Muscle of leg (tissue), 11 donors: ENCODE data around the gene SULF2. TPM values are rescaled to one million over a fixed set of nuclear protein-coding genes. Genes with fewer than 3 reads are reported as not detected.

ENCODE experiments used
- DNase-seq: peaks from one replicate; pipeline ENCODE4 v3.0.0; 2013
- H3K27ac ChIP-seq: one replicate; pipeline ENCODE4 v1.5.1; 2013; ENCODE audit warnings: mild to moderate bottlenecking, low read length, control low read depth
- H3K27me3 ChIP-seq: one replicate; pipeline ENCODE4 v1.6.1; 2013; ENCODE audit warnings: low read length; ENCODE audit not compliant: control insufficient read depth, insufficient read depth
- H3K36me3 ChIP-seq: one replicate; pipeline ENCODE4 v1.6.1; 2013; ENCODE audit warnings: low read length; ENCODE audit not compliant: control insufficient read depth, insufficient read depth
- H3K4me1 ChIP-seq: one replicate; pipeline ENCODE4 v1.6.1; 2013; ENCODE audit warnings: low read length; ENCODE audit not compliant: control insufficient read depth, insufficient read depth
- H3K4me3 ChIP-seq: one replicate; pipeline ENCODE4 v1.5.1; 2013; ENCODE audit warnings: low read length, control low read depth
- H3K9me3 ChIP-seq: replicated peaks from 2 replicates; pipeline ENCODE4 v1.6.1; 2013; ENCODE audit warnings: low read depth, low read length; ENCODE audit not compliant: control insufficient read depth
- WGBS: methylation state at CpG from one replicate; pipeline ENCODE4 v1.1.5; 2013; ENCODE audit warnings: missing lambda C conversion rate; ENCODE audit not compliant: insufficient coverage; 5-methylcytosine and 5-hydroxymethylcytosine counted together
- polyA plus RNA-seq, 8 donors: library from polyadenylated mRNA; unstranded; fragments of 120-200 nt; gene quantifications; one replicate each; pipeline versions ENCODE4 v1.2.1 to v1.2.3, GENCODE V29; 2013; ENCODE audit warnings: inconsistent platforms in 1 of 8, low replicate concordance in 1 of 8; ENCODE audit not compliant: insufficient read length in 8 of 8, insufficient read depth in 1 of 8
- total RNA-seq: library from RNA; stranded (reverse); fragments of 120-200 nt; gene quantifications from one replicate; pipeline ENCODE4 v1.2.4, GENCODE V29; 2013

The SULF2 gene
- total and polyA plus RNA-seq, 9 donors: 31.6 to 121 (median 56.4) TPM

GRCh38 chr20:47727170-47727880 is 58.0 kb downstream of the SULF2 start:
- peak overlapping the region; percentile 29 for H3K27ac ChIP-seq
- no peak overlapping the region for H3K4me3 ChIP-seq
- H3K27me3 ChIP-seq: peaks cover 2% of the 10 kb centered on the region
- H3K36me3 ChIP-seq: peaks cover 3% of the 10 kb centered on the region
- peak; percentile 65 for DNase-seq
- H3K4me1 ChIP-seq: peaks cover 26% of the 10 kb centered on the region
- no peaks in the 10 kb centered on the region for H3K9me3 ChIP-seq
- 72% methylated on average over 14 of the region's 18 CpGs for WGBS

- Histone ChIP-seq H3K4me3 (no peak overlapping the region), H3K27ac (no peak overlapping the region), H3K9me3 (no peaks in the 10 kb centered on the region), H3K36me3 (no peaks in the 10 kb centered on the region), H3K4me1 (peaks cover 26% of the 10 kb centered on the region), H3K27me3 (peaks cover 2% of the 10 kb centered on the region)
- no peak for DNase-seq
- 76% methylated on average over 7 of the region's 7 CpGs for WGBS
These were observed 58.6 kb downstream of the SULF2 start for GRCh38 chr20:47726632-47727031.

GRCh38 chr20:47725248-47725973 is 59.9 kb downstream of the SULF2 start:
- Histone ChIP-seq H3K36me3 (no peaks in the 10 kb centered on the region), H3K4me1 (peaks cover 35% of the 10 kb centered on the region), H3K27ac (no peak overlapping the region), H3K4me3 (no peak overlapping the region), H3K9me3 (no peaks in the 10 kb centered on the region), H3K27me3 (peaks cover 2% of the 10 kb centered on the region)
- WGBS: 59% methylated on average over 13 of the region's 18 CpGs
- DNase-seq: peak; percentile 83

GRCh38 chr20:47724910-47725247 is 60.4 kb downstream of the SULF2 start:
- no peaks in the 10 kb centered on the region for H3K36me3 ChIP-seq
- H3K9me3 ChIP-seq: no peaks in the 10 kb centered on the region
- no peak overlapping the region for H3K4me3 ChIP-seq
- peaks cover 2% of the 10 kb centered on the region for H3K27me3 ChIP-seq
- H3K4me1 ChIP-seq: peaks cover 35% of the 10 kb centered on the region
- DNase-seq: no peak
- no CpG with 5 or more reads among the region's 5 CpGs for WGBS
- H3K27ac ChIP-seq: no peak overlapping the region

- H3K36me3 ChIP-seq: no peaks in the 10 kb centered on the region
- no peak overlapping the region for H3K27ac ChIP-seq
- peaks cover 35% of the 10 kb centered on the region for H3K4me1 ChIP-seq
- 76% methylated on average over 4 of the region's 6 CpGs for WGBS
- no peak for DNase-seq
- no peaks in the 10 kb centered on the region for H3K9me3 ChIP-seq
- H3K4me3 ChIP-seq: no peak overlapping the region
- peaks cover 2% of the 10 kb centered on the region for H3K27me3 ChIP-seq
These were observed 60.9 kb downstream of the SULF2 start for GRCh38 chr20:47724396-47724795.

GRCh38 chr20:47723322-47723721 is 62.0 kb downstream of the SULF2 start:
- Histone ChIP-seq H3K36me3 (no peaks in the 10 kb centered on the region), H3K27me3 (peaks cover 2% of the 10 kb centered on the region), H3K9me3 (no peaks in the 10 kb centered on the region), H3K4me3 (no peak overlapping the region), H3K4me1 (peaks cover 33% of the 10 kb centered on the region), H3K27ac (no peak overlapping the region)
- WGBS: 88% methylated on average over 11 of the region's 11 CpGs
- DNase-seq: no peak

GRCh38 chr20:47720636-47721427 is 64.4 kb downstream of the SULF2 start:
- Histone ChIP-seq H3K27me3 (peaks cover 4% of the 10 kb centered on the region), H3K36me3 (no peaks in the 10 kb centered on the region), H3K4me1 (peaks cover 12% of the 10 kb centered on the region), H3K9me3 (no peaks in the 10 kb centered on the region), H3K4me3 (no peak overlapping the region), H3K27ac (peak overlapping the region; percentile 29)
- DNase-seq: peak; percentile 71
- 20% methylated on average over 1 of the region's 7 CpGs for WGBS

GRCh38 chr20:47719625-47720024 is 65.7 kb downstream of the SULF2 start:
- Histone ChIP-seq H3K4me3 (no peak overlapping the region), H3K4me1 (peaks cover 9% of the 10 kb centered on the region), H3K27ac (no peak overlapping the region), H3K27me3 (peaks cover 3% of the 10 kb centered on the region), H3K9me3 (no peaks in the 10 kb centered on the region), H3K36me3 (no peaks in the 10 kb centered on the region)
- DNase-seq: peak; percentile 64
- WGBS: no CpG with 5 or more reads among the region's 2 CpGs

- no peak for DNase-seq
- Histone ChIP-seq H3K4me1 (peaks cover 9% of the 10 kb centered on the region), H3K9me3 (no peaks in the 10 kb centered on the region), H3K4me3 (no peak overlapping the region), H3K27me3 (peaks cover 4% of the 10 kb centered on the region), H3K27ac (no peak overlapping the region), H3K36me3 (no peaks in the 10 kb centered on the region)
- 86% methylated on average over 1 of the region's 4 CpGs for WGBS
These were observed 66.1 kb downstream of the SULF2 start for GRCh38 chr20:47719211-47719610.

GRCh38 chr20:47718398-47718797 is 66.9 kb downstream of the SULF2 start:
- no peak for DNase-seq
- H3K4me1 ChIP-seq: peaks cover 10% of the 10 kb centered on the region
- H3K4me3 ChIP-seq: no peak overlapping the region
- H3K9me3 ChIP-seq: no peaks in the 10 kb centered on the region
- WGBS: 82% methylated on average over 4 of the region's 4 CpGs
- H3K27ac ChIP-seq: no peak overlapping the region
- peaks cover 4% of the 10 kb centered on the region for H3K27me3 ChIP-seq
- no peaks in the 10 kb centered on the region for H3K36me3 ChIP-seq
